IPS-NIHi7 (cell line): ENCODE measurements around the gene CLPSL1.
"Not testable (repeated sequence)": the region's sequence is repeated elsewhere in the genome, so short reads cannot be mapped to it uniquely, and the experiment has no call there.

Source experiments
- DNase-seq: peaks from one replicate; pipeline ENCODE4 v3.0.0; 2012; ENCODE audit warnings: mixed read lengths; ENCODE audit errors: extremely low spot score

CLPSL1 gene

GRCh38 chr6:35780719-35781118 lies at the start of gene CLPSL1:
Gene CLPSL1, plus strand, starts transcription at chr6:35781019. Its CDS starts 92 bp downstream, at chr6:35781111.
- DNase-seq, result no peak

GRCh38 chr6:35731414-35731735 lies 49.4 kb upstream of the CLPSL1 start:
- peak; percentile 91 for DNase-seq

GRCh38 chr6:35731736-35732532 lies 48.9 kb upstream of the CLPSL1 start:
- peak; percentile 85 for DNase-seq

- DNase-seq, result no peak
These were observed 47.2 kb upstream of the CLPSL1 start for GRCh38 chr6:35733633-35734032.

GRCh38 chr6:35734319-35734718 lies 46.5 kb upstream of the CLPSL1 start:
- DNase-seq, result not testable (repeated sequence)

- no peak for DNase-seq
These were observed 45.4 kb upstream of the CLPSL1 start for GRCh38 chr6:35735452-35735851.

- DNase-seq, result peak; percentile 79
These were observed 44.4 kb upstream of the CLPSL1 start for GRCh38 chr6:35736253-35736894.

GRCh38 chr6:35736982-35737412 lies 43.8 kb upstream of the CLPSL1 start, which contains the start of gene ARMC12:
Gene ARMC12, plus strand, starts transcription at chr6:35737032. Its CDS starts 77 bp downstream, at chr6:35737109.
- DNase-seq, result no peak

- DNase-seq, result no peak
These were observed 43.2 kb upstream of the CLPSL1 start for GRCh38 chr6:35737413-35738211.

- no peak for DNase-seq
These were observed 40.9 kb upstream of the CLPSL1 start for GRCh38 chr6:35739645-35740524.

GRCh38 chr6:35742842-35743241 lies 38.0 kb upstream of the CLPSL1 start:
- DNase-seq, result no peak

- no peak for DNase-seq
These were observed 35.3 kb upstream of the CLPSL1 start for GRCh38 chr6:35745509-35745908.

- no peak for DNase-seq
These were observed 34.3 kb upstream of the CLPSL1 start for GRCh38 chr6:35746516-35746915.

GRCh38 chr6:35747877-35748276 lies 32.9 kb upstream of the CLPSL1 start:
- no peak for DNase-seq

GRCh38 chr6:35750557-35750956 lies 30.3 kb upstream of the CLPSL1 start:
- DNase-seq, result no peak

- DNase-seq, result no peak
These were observed 29.2 kb upstream of the CLPSL1 start for GRCh38 chr6:35751594-35751993.

- no peak for DNase-seq
These were observed 28.5 kb upstream of the CLPSL1 start for GRCh38 chr6:35752330-35752729.

GRCh38 chr6:35754452-35755277 lies 26.2 kb upstream of the CLPSL1 start:
- DNase-seq, result no peak

- no peak for DNase-seq
These were observed 25.4 kb upstream of the CLPSL1 start for GRCh38 chr6:35755278-35755924.
